SK-N-SH (cell line): ENCODE measurements around the gene CYB5D1.

Source experiments
- TF ChIP-seq, protein P1 (sequence below): IDR thresholded peaks from 2 replicates; pipeline ENCODE4 v1.4.0; 2012; ENCODE audit warnings: low read depth, borderline replicate concordance
- TF ChIP-seq, protein P2 (sequence below): fragments of 200-600 bp; sonication (generic); IDR thresholded peaks from 2 replicates; pipeline ENCODE4 v1.6.1; 2017; ENCODE audit warnings: antibody characterized with exemption, mild to moderate bottlenecking, moderate library complexity

DNA sequence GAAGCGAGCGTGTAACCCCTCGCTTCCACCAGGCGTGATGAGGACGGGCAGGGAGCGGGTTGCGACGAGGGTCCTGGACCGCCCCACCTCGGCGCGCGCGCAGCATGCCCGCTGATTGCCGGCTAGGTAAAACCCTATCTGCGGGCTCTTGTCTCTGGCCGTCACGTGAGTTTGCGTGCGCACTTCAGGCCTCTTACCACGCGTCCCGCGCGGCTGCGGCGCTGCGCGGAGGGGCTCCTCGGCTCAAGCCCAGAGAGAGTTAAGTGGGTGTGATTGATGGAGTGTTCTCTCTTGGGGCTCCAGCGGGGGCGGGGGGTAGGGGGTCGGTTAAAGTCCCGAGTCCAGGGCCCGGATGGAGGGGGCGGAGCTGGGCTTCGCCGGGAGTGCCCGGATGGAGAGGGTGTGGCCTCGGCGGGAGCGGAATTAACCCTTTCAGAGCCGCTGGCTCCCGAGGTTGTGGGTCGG is 15.9 kb upstream of the CYB5D1 start:
- TF ChIP-seq, protein P1, sequence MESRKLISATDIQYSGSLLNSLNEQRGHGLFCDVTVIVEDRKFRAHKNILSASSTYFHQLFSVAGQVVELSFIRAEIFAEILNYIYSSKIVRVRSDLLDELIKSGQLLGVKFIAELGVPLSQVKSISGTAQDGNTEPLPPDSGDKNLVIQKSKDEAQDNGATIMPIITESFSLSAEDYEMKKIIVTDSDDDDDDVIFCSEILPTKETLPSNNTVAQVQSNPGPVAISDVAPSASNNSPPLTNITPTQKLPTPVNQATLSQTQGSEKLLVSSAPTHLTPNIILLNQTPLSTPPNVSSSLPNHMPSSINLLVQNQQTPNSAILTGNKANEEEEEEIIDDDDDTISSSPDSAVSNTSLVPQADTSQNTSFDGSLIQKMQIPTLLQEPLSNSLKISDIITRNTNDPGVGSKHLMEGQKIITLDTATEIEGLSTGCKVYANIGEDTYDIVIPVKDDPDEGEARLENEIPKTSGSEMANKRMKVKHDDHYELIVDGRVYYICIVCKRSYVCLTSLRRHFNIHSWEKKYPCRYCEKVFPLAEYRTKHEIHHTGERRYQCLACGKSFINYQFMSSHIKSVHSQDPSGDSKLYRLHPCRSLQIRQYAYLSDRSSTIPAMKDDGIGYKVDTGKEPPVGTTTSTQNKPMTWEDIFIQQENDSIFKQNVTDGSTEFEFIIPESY = no peak
- TF ChIP-seq, protein P2, sequence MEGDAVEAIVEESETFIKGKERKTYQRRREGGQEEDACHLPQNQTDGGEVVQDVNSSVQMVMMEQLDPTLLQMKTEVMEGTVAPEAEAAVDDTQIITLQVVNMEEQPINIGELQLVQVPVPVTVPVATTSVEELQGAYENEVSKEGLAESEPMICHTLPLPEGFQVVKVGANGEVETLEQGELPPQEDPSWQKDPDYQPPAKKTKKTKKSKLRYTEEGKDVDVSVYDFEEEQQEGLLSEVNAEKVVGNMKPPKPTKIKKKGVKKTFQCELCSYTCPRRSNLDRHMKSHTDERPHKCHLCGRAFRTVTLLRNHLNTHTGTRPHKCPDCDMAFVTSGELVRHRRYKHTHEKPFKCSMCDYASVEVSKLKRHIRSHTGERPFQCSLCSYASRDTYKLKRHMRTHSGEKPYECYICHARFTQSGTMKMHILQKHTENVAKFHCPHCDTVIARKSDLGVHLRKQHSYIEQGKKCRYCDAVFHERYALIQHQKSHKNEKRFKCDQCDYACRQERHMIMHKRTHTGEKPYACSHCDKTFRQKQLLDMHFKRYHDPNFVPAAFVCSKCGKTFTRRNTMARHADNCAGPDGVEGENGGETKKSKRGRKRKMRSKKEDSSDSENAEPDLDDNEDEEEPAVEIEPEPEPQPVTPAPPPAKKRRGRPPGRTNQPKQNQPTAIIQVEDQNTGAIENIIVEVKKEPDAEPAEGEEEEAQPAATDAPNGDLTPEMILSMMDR = no peak
